GM19193 (cell line): ENCODE measurements around the gene SOX10.

ENCODE experiments used
- POLR2A ChIP-seq: IDR thresholded peaks from 4 replicates; pipeline ENCODE4 v1.6.1; 2011; ENCODE audit not compliant: insufficient read depth, insufficient read length; ENCODE audit errors: extremely low read depth

The SOX10 gene

GRCh38 chr22:38018938-38019827, 34.8 kb upstream of the SOX10 start:
- TF ChIP-seq POLR2A = no peak

DNA sequence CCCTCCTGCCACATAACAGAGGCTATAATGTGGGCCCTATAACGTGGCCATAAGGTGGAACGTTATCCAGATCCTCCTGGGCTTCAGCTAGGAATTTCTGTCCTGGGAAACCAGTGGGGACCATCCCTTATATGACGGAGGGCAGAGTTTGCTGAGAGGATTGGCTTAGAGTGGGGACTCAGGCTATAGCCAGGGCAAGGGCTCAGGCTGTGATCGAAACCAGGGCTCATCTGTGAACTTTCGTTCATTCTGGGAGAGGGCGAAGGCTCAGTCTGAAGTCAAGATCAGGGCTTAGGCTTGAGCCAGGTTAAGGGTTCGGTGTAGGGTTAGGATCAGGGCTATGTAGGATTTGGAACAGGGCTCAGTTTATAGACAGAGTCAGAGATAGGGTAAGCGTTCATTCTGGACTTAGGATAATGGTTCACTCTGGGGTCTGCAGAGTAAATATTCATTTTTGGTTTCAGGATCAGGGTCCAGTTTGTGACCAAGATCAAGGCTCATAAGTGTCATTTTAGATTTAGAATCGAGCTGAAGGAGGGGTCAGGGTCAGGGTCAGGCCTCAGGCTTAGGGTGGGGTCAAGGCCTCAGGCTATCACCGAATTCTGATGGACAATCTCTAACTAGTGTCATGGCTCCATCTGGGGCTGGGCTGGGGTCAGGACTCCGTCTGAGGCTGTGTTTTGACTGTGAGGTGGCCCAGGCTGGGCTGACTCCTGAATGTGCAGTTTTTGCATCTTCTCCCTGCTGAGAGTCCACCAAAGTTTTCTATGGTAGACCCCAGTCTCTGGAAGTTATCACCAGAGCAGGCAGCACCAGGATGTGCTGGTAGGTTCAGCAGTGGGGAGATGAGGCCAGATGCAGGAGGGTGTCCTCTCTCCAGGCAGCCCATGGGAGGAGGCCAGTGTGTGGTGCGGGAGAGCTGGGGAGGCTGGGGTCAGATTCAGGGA, 33.9 kb upstream of the SOX10 start:
- TF ChIP-seq POLR2A = no peak

DNA sequence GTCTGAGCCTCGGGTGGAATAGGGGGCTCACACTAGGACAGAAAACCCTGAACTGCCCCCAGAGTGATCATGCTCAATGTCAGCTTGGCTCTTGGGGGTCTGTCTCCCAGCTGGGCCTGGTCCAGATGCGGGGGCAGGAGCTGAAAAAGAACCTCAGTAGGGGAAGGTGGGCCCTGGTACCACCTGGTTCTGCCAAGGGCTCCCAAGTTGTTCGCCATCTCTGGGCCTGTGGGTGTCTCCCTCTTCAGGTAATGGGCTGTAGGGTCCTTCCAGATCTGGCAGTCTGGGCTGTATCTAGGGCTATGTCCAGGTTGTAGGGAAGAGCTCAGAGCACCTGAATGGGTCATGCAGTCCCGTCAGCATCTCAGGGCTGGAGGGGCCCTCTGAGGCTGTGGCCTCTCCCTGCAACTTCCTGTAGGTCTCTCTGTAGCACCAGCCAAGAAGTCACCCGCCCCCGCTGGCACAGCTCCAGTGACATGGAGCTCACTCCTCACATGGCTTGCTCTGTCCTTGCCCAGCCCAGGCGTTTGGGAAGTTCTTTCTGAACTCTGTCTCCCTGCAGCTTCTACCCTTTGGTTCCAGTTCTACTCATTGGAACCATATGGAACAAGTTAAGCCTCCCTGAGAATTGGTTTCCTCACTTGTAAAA, 33.0 kb upstream of the SOX10 start:
- no peak for TF ChIP-seq POLR2A

DNA sequence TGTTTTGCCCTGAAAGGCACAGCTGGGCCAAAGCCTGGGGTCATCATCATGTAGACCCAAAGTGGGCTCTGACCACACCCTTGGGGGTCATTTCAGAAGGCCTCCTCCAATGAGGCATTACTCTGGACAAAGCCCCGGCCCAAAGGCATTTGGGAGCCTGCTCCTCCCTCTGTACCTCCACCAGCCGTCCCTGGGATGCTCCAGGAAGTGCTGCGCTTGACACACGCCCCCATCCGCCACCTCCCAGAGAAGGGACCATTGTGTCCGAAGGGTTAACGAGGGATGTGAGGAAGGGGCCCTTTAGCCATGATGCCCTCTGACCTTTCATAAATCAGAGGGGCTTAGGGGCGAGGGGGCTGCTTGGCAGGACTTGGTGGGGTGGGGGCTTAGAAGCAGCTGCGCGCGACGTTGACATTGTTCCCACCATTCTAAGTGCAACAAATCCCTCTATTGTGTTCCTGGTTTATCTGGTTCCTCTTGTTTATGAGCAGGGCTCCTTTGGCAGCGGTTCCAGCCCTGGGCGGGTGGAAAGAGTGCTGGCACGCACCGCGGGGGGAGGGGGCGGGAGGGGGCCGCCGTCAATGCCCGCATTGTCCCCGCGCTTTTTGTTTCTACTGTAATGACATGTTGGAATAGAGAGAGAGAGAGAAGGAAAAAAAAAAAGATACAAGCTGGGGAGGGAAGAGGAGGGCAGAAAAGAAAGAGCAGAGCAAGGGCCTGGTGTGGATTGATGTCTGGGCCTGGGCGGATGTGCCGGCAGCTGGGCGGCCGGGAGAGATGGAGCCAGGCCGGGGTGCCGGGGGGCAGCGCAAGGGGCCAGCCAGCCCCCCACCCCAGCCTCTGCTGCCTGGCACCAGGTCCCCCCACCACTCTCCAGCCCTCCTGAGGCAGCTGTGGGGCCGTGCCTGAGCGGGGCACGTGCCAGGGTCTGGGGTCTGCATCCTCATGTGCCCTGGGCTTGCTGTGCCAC, 32.1 kb upstream of the SOX10 start:
- TF ChIP-seq POLR2A = no peak

- no peak for TF ChIP-seq POLR2A
Observed at GRCh38 chr22:38014083-38014482, 29.7 kb upstream of the SOX10 start.

DNA sequence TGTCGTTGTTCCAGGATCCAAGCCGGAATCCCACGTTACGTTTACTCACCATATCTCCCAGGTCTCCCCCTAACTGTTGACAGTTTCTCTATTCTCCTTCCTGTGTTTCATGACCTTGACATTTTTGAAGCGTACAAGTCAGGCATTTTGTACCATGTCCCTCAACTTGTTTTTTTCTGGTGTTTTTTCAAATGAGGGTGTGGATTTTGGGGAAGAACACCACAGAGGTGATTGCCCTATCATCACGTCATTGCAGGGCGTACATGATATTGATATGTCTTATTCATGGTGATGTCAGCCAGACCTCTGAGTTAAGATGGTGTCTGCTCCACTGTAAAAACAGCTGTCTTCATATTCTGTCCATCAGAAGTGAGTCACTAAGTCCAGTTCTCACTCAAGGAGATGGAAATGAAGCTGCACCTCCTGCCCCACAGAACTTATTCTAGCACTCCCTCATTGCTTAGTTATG, 28.3 kb upstream of the SOX10 start:
- no peak for TF ChIP-seq POLR2A

GRCh38 chr22:38009000-38009806, 24.8 kb upstream of the SOX10 start:
- TF ChIP-seq POLR2A = no peak

GRCh38 chr22:38007330-38007902, 23.1 kb upstream of the SOX10 start:
- no peak for TF ChIP-seq POLR2A

- no peak for TF ChIP-seq POLR2A
Observed at GRCh38 chr22:38006906-38007305, 22.6 kb upstream of the SOX10 start.

DNA sequence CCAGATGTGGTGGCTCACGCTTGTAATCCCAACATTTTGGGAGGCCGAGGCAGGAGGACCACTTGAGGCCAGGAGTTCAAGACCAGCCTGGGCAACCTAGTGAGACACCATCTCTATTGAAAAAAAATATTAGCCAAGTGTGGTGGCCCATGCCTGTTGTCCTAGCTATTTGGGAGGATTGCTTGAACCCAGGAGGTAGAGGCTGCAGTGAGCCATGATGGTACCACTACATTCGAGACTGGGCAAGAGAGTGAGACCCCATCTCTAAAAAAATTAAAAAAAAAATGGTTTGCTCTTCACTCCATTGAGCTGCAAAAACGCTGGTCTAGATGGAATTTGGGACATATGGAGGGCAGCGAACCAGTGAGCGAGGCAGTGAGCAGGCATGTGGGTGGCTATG, 21.6 kb upstream of the SOX10 start:
- no peak for TF ChIP-seq POLR2A

GRCh38 chr22:37999640-38000272, 15.4 kb upstream of the SOX10 start:
- TF ChIP-seq POLR2A = no peak

DNA sequence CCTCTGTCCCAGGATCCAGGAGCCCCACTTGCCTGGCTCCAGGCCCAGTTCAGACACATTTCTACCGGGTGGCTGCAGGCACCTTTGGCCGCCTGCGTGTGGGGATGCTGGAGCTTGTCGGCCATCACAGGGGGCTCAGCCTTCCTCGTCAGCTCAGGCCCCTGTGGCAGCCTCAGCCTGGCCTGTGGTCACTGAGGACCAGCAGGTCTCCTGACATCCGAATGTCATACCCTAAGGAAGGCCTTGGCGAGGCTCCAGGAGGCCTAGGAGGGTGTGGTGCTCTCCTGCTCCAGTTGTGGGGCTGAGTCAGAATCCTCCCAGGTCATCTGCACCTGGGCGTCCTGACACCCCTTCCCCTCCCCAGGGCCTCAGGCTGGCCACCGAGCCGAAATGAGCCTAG, 14.9 kb upstream of the SOX10 start:
- TF ChIP-seq POLR2A = no peak
